Lower leg skin (tissue), 3 donors: ENCODE measurements around the gene ATP5ME.

Source experiments
- CTCF ChIP-seq, 3 donors: fragments of 450-650 bp; IDR thresholded peaks; one replicate each; pipeline ENCODE4 v1.5.1; 2016; ENCODE audit warnings: antibody characterized with exemption in 3 of 3, mild to moderate bottlenecking in 3 of 3, moderate library complexity in 2 of 3
- POLR2A ChIP-seq, 2 donors: fragments of 450-650 bp; IDR thresholded peaks; one replicate each; pipeline ENCODE4 v1.6.1; 2016 to 2017; ENCODE audit warnings: antibody characterized with exemption in 2 of 2, mild to moderate bottlenecking in 1 of 2, moderate library complexity in 1 of 2

GRCh38 chr4:633406-633805, 40.7 kb downstream of the ATP5ME start:
- no peak for TF ChIP-seq CTCF (IDR thresholded peaks at IDR 0.05)
- no peak for TF ChIP-seq POLR2A (IDR thresholded peaks at IDR 0.05)
